GM12873 (cell line): ENCODE results near the gene ZNF474.

Experiments
- CTCF ChIP-seq: IDR thresholded peaks from 2 replicates; pipeline ENCODE4 v1.5.1; 2012; ENCODE audit warnings: low read depth, mild to moderate bottlenecking, moderate library complexity, low read length, control low read depth; ENCODE audit not compliant: insufficient read depth; ENCODE audit errors: missing control alignments

The ZNF474 gene

GRCh38 chr5:122200450-122200849, 71.1 kb downstream of the ZNF474 start:
- TF ChIP-seq CTCF: no peak

DNA sequence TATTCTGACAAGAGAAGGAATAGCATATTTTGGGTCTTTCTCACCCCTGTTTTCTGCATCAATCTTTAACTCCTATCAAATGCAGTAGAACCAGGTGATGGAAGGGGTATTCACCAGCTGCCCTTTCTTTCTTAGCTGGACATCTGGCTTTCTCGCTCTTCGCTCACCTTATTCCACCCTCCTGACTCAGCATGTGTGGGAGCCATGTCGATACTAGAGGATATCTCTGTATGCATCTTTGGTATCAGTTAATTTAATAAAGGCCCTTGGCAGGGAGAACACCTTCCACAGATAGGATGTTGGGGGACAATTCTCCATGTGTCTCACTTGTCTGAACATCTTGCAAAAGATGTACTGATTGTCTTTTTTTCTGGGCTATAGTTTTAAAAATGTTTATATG, 71.5 kb downstream of the ZNF474 start:
- TF ChIP-seq CTCF: no peak

GRCh38 chr5:122201365-122201764, 72.0 kb downstream of the ZNF474 start:
- TF ChIP-seq CTCF: no peak

- TF ChIP-seq CTCF: no peak
These were observed 73.6 kb downstream of the ZNF474 start for GRCh38 chr5:122202952-122203351.
